GM19023 (cell line): ENCODE measurements around the gene CNTRL.
"Not testable (repeated sequence)": the region's sequence is repeated elsewhere in the genome, so short reads cannot be mapped to it uniquely, and the experiment has no call there.

Source experiments
- ATAC-seq: cut with Tn5 transposase; IDR thresholded peaks from one replicate; pipeline ENCODE4 v1.9.1; 2021; ENCODE audit warnings: mild to moderate bottlenecking, moderate library complexity; ENCODE audit not compliant: unreplicated experiment

Gene CNTRL, protein sequence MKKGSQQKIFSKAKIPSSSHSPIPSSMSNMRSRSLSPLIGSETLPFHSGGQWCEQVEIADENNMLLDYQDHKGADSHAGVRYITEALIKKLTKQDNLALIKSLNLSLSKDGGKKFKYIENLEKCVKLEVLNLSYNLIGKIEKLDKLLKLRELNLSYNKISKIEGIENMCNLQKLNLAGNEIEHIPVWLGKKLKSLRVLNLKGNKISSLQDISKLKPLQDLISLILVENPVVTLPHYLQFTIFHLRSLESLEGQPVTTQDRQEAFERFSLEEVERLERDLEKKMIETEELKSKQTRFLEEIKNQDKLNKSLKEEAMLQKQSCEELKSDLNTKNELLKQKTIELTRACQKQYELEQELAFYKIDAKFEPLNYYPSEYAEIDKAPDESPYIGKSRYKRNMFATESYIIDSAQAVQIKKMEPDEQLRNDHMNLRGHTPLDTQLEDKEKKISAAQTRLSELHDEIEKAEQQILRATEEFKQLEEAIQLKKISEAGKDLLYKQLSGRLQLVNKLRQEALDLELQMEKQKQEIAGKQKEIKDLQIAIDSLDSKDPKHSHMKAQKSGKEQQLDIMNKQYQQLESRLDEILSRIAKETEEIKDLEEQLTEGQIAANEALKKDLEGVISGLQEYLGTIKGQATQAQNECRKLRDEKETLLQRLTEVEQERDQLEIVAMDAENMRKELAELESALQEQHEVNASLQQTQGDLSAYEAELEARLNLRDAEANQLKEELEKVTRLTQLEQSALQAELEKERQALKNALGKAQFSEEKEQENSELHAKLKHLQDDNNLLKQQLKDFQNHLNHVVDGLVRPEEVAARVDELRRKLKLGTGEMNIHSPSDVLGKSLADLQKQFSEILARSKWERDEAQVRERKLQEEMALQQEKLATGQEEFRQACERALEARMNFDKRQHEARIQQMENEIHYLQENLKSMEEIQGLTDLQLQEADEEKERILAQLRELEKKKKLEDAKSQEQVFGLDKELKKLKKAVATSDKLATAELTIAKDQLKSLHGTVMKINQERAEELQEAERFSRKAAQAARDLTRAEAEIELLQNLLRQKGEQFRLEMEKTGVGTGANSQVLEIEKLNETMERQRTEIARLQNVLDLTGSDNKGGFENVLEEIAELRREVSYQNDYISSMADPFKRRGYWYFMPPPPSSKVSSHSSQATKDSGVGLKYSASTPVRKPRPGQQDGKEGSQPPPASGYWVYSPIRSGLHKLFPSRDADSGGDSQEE (N-terminal part only)

DNA sequence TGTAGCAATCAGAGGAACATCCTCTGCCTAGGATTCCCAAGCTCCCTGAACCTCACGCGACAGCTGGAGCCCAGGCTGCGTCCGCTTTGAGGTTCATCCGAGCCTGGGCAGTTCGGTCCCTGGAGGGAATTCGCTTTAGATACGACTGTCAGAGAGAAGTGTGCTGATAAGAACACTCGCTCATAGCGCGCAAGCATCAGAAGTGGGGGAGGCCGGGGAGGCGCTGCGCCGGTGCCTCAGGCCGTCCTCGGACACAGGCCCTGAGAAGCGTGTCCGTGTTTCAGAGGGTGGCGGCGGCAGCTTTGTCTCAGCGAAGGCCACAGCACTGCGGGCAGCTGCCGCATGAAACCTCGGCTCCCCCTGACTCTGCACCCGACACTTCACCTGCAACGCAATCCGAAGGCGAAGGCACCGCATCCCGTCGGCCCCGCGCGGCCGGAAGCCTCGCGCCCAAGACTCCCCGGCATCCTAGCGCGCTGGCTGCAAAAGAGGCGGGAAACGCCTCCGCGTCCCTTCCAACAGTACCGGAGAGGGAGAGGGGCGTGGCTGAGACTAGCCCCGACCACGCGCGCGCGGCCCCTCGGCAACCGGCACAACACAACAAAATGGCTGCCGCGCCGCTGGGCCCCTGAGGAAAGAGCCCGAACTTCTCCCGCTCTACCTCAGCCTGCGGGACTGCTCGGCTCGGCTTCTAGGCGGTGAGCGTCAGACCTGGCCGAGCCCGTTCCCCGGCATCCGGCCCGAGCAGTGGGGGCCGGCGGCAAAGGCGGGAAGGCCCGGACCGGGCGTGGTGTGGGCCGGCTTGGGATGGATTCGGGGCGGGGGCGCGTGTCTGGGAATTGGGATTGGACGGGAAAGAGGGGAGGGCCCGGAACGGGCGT is at the start of gene CNTRL:
Gene CNTRL (plus strand): TSS at position 586 of the 881 bp plus-strand sequence. CDS start 13,372 bp downstream, outside the sequence.
- ATAC-seq, result peak; percentile 73

DNA sequence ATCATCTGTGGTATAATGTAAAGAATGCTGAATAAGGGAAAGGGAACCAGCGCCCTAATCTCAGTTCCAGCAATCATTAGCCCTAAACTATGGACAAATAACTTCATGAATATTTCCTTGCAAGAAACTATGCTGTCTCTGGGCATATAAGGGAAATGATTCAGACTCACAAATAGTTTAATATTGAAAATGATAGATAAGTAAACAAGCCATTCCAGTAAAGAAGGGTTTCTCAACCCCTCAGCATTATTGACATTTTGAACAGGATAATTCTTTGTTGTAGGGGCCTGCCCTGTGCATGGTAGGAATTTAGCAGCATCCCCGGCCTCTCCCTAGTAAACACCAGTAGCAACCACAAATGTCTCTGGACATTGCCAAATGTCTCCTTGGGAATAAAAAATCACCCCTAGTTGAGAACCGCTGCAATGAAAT is 48.5 kb upstream of the CNTRL start:
- no peak for ATAC-seq

DNA sequence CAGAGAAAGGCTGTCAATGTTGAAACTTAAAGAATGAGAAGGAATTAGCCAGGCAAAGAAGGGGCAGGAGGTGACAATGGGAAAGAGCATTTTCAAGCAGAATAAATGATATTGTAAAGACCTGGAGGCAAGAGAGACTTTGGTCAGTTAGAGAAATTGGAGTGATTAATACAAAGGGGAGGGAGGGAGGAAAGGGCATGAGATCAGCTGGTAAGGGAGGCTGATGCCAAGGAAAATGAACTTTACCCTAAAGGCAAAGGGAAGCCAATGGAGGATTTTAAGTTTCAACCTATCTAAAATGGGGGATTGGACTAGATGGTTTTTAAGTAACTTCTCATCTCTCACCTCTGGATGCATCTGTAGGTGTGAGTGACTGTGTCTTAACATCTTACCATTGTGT is 48.0 kb upstream of the CNTRL start:
- ATAC-seq, result no peak

DNA sequence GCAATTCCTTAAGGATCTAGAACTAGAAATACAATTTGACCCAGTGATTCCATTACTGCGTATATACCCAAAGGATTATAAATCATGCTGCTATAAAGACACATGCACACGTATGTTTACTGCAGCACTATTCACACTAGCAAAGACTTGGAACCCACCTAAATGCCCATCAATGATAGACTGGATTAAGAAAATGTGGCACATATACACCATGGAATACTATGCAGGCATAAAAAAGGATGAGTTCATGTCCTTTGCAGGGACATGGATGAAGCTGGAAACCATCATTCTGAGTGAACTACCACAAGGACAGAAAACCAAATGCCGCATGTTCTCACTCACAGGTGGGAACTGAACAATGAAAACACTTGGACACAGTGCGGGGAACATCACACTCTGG is 46.5 kb upstream of the CNTRL start:
- not testable (repeated sequence) for ATAC-seq

DNA sequence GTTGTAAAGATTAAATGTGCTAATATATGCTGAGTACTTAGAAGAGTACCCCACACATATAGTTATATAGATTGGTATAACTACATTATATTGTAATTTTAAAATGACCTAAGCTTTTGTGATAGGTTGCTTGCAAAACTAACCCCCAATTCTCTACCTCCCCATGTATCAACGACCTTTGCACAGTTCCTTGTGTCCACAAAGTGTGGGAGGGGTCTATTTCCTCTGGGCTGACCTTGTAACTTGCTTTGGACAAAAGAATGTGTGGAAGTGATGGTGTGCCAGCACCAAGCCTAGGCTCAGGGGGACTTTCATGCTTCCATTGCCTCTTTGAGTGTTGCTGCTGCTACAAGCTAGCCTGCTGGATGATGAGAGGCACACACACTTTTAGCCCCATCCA is 45.3 kb upstream of the CNTRL start:
- ATAC-seq, result no peak

DNA sequence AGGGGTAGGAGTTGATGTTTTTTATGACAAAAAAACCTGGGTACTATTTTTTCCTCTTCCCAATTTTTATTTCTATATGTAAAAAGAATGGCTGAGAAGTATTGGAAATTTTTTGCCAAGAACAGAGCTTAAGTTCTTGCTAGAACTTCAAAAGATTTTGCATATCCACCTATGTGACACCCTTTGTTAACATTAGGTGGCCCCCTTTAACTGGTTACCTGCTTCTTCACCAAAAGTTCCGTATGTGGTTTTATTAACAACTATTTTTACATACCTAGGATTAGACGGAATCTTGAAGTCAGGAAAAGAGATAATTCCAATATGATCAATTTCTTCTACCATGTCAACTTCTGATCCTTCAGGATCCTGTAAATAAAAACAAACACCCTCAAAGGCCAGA is 40.2 kb upstream of the CNTRL start:
- ATAC-seq, result no peak

DNA sequence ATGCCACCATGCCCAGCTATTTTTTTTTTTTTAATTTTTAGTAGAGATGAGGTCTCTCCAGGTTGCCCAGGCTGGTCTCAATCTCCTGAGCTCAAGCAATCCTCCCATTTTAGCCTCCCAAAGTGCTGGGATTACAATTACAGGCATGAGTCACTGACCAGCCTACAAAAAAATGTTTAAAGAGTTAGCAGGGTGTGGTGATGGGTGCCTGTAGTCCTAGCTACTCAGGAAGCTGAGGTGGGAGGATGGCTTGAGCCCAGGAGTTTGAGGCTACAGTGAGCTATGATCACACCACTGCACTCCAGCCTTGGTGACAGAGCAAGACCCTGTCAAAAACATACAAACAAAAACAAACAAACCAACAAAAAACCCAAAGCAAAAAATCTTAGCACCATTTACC is 39.0 kb upstream of the CNTRL start:
- not testable (repeated sequence) for ATAC-seq

DNA sequence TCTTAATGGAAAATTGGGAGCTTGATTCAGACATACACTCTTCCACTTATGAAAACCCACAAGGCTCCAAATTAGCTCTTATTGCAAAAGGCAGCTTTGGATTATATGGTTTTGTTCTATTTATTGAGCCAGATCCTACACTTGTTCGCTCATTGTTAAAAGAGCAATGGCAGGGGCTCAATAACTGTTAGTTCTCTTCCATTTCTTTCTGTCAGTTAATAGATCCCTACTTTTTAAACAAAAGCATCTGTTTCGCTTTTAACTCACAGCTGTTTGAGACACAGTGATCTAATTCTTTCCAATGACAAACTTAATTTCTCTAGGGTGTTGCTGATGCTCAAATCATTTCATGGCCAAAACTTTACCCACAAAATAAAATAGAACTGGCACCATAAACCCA is 36.4 kb upstream of the CNTRL start:
- no peak for ATAC-seq

DNA sequence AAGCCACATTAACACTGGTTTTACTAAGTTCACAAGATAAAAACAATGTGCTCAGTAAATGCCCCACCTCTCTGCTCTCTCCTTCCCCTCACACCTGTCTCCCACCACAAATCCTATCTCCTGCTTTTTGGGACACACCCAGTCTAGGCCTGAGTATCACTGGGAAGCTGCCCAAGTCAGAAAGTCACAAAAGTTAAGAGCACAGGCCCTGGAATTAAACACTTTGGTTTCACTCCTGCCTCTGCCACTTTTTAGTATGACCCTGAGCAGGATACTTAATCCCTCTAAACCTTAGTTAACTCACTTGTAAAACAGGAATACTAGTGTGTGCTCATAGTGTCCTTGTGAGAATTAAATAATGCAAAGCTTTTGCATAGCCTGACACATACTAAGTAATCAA is 36.0 kb upstream of the CNTRL start:
- no peak for ATAC-seq

DNA sequence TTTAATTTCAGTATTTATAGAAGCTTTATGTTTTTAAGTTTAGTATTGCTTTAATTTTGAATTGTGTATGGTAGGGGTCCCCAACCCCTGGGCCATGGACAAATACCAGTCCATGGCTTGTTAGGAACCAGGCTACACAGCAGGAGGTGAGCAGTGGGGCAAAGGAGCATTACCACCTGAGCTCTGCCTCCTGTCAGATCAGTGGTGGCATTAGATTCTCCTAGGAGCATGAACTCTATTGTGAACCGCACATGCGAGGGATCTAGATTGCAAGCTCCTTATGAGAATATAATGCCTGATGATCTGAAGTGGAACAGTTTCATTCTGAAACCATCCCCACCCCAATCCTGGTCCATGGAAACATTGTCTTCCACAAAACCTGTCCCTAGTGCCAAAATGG is 26.6 kb upstream of the CNTRL start:
- no peak for ATAC-seq

DNA sequence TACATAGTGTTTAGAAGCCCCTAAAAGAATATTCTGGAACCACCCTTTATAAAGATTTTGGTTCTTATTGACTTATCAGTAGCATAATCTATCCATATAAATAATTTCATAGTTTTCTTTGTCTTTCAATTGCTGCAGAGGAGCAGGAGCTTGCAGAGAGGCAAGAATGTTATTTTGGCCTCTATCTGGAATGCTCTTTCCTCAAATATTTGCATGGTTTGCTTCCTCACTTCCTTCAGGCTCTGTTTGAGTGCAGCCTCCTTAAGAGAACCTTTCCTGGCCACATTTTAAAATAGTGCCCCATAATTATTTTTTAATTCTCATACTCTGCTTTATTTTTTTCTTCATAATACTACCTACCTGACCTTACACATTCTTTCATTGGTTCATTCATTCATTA is 26.1 kb upstream of the CNTRL start:
- ATAC-seq, result no peak

DNA sequence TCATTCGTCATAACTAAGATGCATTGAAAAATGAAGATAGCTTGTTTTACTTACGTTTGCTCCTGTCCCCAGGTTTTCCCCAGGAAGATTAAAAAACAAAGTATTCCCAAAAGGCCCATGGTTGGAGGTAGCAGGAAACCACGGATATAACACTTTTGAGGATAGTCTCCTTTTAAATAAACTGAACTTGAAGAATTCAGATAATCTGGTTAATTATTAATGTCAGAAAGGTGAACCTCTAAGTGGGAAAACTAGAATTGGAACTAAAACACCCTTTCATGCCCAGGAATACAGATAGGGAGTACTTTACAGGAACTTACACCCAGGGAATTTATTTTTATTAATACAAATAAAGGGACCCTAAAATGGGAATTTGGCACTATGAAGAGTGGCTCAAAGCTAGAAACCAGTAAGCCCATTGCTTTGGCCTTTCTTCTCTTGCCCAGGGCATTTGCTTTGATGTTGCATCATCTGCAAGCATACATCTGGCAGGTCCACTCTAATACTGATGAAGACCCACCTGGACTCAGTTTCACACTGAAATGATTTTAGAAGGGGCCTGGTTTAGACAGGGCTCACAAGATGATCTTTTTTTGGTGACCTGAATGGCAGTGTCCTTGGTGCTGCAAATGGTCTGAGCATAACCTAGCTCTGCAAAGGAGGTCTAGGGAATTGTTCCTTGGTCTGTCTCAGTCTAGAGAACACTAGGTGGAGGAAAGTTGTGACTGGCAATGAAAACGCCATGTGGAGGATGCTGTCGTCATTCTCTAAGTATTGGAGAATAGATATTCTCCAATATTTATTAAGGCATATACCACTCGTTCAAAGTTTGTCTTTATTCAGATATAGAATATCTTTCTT is 24.4 kb upstream of the CNTRL start, which contains the start of gene C5:
Gene C5 (minus strand): TSS at position 148 of the 861 bp plus-strand sequence. CDS start 29 bp downstream, at position 119.
- ATAC-seq, result no peak

DNA sequence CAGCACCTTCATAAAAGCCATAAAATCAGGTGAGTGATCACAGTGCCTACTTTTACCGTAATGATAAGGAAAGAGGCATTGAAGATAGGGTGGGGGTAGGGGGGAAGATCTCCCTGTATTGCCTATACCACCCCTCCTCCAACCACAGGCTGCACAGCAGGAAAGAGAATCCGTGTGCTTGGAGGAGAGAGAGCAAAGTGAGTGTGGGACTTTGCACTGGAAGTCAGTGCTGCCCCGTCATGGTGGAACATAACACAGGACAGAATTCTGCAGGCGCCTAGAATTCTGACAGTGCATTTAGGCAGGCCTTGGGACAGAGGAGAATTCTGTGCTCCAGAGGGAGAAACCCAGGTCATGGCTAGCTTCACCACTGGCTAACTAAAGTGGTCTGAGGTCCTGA is 21.2 kb upstream of the CNTRL start:
- ATAC-seq, result no peak

DNA sequence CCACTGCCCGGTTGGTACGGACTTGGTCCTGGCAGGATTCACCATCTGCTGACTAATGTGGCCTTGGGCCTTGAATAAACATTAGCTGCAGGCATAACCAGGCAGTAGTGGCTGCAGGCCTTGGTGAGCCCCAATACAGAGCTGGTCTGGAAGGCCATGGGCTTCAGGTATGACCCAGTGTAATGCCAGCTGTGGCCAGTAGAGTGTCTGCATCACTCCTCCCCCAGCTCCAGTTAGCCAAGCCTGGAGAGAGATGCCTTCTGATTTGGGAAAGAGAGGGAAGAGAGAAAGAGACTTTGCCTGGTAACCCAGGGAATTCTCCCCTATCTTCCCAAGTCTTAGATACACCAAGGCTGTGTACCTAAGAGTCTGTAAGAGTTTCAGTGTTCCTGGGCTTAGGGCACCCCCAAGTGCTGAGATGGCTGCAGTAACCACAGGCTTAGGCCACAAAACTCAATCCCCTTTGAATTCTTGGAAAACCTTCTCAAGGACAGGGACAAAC is 19.1 kb upstream of the CNTRL start:
- no peak for ATAC-seq

DNA sequence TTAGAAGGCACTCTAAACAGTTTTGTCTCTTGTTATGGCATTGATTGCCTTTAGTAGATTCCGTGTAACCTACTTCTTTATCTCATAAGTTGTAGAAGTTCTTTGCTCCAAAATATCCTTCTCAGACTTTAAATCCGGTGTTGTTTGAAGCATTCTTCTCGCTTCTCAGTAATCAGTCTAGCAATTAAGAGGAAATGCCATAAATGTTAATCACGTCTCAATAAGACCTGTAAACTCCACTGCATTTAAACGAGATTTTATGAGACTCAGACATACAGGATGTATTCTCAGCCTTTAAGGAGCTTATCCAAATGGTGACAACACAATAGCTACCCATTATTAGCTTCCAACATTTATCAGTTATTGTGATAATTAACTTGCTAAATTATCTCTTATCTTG is 16.9 kb upstream of the CNTRL start:
- no peak for ATAC-seq

DNA sequence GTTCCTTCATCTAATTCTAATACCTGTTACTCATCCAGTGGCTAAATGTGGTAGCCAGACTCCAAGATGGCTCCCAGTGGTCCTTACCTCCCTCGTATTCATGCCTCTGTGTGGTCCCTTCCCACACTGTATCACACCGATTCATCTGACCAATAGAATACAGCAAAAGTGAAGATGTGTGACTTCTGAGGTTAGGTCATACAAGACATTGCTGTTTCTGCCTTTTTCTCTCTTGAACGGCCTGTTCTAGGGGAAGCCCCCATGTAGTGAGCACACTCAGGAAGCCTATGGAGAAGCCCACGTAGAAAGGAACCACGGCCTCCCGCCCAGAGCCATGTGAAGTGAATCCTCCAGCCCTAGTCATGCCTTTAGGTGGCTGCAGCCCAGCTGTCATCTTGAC is 15.2 kb upstream of the CNTRL start:
- no peak for ATAC-seq

DNA sequence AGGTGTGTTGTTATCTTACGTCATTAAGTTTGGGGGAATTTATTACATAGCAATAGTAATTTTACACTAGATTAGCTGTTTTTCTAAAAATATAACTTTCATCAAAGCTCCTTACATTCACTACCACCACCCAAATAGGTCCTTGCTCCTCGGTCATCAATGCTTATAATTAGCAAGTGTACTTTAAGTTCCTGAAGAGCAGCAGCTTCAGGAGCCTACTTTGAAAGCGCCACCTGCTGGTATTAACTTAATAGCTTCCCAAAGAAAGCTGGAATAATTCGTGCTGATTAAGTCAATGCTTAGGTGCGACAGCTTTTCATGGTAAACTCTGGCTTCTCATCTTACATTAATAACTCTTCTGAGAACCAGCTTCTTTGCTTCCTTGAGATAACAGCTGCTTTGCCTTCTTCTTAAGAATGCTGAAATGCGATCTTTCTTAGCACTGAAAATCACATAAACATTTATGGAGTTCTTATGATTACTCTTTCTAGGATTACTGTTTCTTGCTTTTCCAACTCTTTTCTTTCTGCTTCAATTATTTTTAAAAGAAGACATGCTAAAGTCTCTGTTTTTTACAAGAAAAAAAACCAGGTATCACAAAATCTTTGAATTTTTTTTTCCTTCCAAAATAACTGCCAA is 14.6 kb upstream of the CNTRL start:
- ATAC-seq, result no peak

DNA sequence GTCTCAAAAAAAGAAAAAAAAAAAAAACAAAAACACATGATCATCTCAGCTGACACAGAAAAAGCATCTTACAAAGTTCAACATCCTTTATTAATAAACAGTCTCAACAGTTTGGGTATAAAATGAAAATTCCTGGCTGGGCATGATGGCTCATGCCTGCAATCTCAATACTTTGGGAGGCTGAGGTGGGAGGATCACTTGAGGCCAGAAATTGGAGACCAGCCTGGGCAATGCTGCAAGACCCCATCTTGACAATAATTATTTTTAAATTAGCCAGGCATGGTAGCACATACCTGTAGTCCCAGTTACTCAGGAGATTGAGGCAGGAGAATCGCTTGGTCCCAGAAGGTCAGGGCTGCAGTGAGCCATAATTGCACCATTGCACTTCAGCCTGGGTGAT is 7.9 kb upstream of the CNTRL start:
- ATAC-seq, result no peak

DNA sequence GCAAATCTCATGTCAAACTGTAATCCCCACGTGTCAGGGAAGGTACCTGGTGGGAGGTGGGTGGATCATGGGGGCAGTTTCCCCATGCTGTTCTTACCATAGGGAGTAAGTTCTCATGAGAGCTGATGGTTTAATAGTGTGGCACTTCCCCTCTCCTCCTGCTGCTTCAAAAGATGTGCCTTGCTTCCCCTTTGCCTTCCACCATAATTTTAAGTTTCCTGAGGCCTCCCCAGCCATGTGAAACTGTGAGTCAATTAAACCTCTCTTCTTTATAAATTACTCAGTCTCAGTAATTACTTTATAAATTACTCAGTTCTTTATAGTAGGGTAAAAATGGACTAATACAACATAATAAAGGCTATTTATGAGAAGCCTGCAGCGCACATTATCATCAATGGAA is 7.1 kb upstream of the CNTRL start:
- ATAC-seq, result no peak
